ENCODE results near the gene NOP58. TPM values are rescaled to one million over a fixed set of nuclear protein-coding genes. Genes with fewer than 3 reads are reported as not detected.

NOP58 gene
- total and polyA plus RNA-seq, 2 of the 8 experiments (the other 6 are each of a cell fraction or from before 2014, with no cell fraction given), result 41.5 to 133 TPM

DNA sequence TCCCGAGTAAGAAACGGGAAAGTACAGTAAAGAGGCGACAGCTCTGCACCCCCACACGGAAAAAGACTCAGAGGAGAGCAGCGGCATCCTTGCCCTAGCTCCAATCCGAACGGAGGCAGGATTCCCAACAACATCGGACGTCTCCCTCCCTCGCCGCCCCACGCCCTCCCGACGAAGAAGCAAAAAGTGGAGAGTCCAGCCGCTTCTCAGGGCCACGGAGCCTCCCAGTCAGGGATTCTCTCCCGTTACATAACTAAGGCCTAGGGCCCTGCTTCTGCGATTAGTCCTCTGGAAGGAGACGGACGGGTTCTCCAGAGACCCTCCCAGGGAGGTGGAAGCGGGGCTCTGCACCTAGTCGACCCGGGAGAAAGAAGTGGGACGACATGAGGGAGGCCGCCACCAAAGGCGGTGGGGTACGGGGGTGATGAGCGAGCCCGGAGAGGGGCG is 27.8 kb upstream of the NOP58 start:
- POLR2A ChIA-PET (ENCODE audit: partially characterized antibody), result interaction anchor here (0.6 to 5.5 kb wide), 16 partner anchors 10 to 597 kb away, joined by 3 to 126 read pairs (median 4); partner anchors contain the start of gene NOP58
- Histone ChIP-seq H3K56ac (replicated peaks; ENCODE audit: insufficient read length, low read depth, low read length) (peak overlapping the region; percentile 93), H4K91ac (replicated peaks; ENCODE audit: insufficient read length, low read length) (peak overlapping the region; percentile 77), H3K9me3 (ENCODE audit: insufficient read depth in 2 of 2, low read depth in 1 of 2, low read length in 1 of 2) (no peaks in the 10 kb centered on the region), H3K23me2 (ENCODE audit: low read depth, low read length) (peaks cover 3% of the 10 kb centered on the region), H3K79me2 (ENCODE audit: control insufficient read depth in 1 of 2, insufficient read depth in 2 of 2, low read length in 2 of 2) (peaks cover 28 to 52% of the 10 kb centered on the region in 2 experiments), H2BK15ac (ENCODE audit: low read length) (no peak overlapping the region), H2AK5ac (ENCODE audit: low read depth, low read length) (peak overlapping the region; percentile 70; the same call in 1 of the 2 replicates), H3K27me3 (replicated peaks in 1 of 4; ENCODE audit: control insufficient read depth in 3 of 4, extremely low read depth in 1 of 4, insufficient read depth in 3 of 4, low read length in 3 of 4) (no peaks in the 10 kb centered on the region), H2BK5ac (ENCODE audit: low read depth, low read length) (peak overlapping the region; percentile 98), H2BK12ac (ENCODE audit: low read depth, low read length) (peak overlapping the region; percentile 79), H2BK20ac (ENCODE audit: low read length) (peak overlapping the region; percentile 13; the same call in 1 of the 2 replicates), H3K4me3 (ENCODE audit: extremely low read depth in 1 of 4, insufficient read depth in 2 of 4, low read depth in 3 of 4, low read length in 4 of 4) (peak overlapping the region; percentile 81 to 99 (median 98)), H4K20me1 (replicated peaks in 1 of 2; ENCODE audit: control insufficient read depth in 1 of 2, insufficient read depth in 2 of 2, low read length in 2 of 2) (peaks cover 6 to 12% of the 10 kb centered on the region in 2 experiments), H3K4me1 (replicated peaks in 1 of 4; ENCODE audit: control insufficient read depth in 3 of 4, insufficient read depth in 4 of 4, low read length in 3 of 4) (peaks cover 0 to 3% (median 0%) of the 10 kb centered on the region in 4 experiments; a peak in 3 of 7 replicates), H3K14ac (ENCODE audit: insufficient read length) (no peak overlapping the region), H3K9ac (replicated peaks in 1 of 4; ENCODE audit: extremely low read depth in 1 of 4, low read depth in 3 of 4, low read length in 3 of 4) (peak overlapping the region; percentile 82 to 95 (median 94)), H3K79me1 (ENCODE audit: low read depth, low read length) (no peaks in the 10 kb centered on the region), H4K8ac (ENCODE audit: extremely low read depth, insufficient read depth, low read length) (peak overlapping the region; percentile 99), H3K23ac (ENCODE audit: insufficient read length) (no peak overlapping the region), H4K5ac (ENCODE audit: insufficient read length, low read depth, low read length) (peak overlapping the region; percentile 91), H2BK120ac (replicated peaks; ENCODE audit: low read depth, low read length) (no peak overlapping the region), H3K4ac (replicated peaks; ENCODE audit: insufficient read length, low read depth, low read length) (peak overlapping the region; percentile 73), H3K18ac (ENCODE audit: extremely low read depth, low read length) (peak overlapping the region; percentile 51; the same call in 1 of the 2 replicates), H2AFZ (ENCODE audit: low read length) (no peak overlapping the region), H3K4me2 (ENCODE audit: insufficient read depth in 1 of 2, low read depth in 2 of 2, low read length in 2 of 2) (peak overlapping the region; percentile 73 to 86), H3K27ac (ENCODE audit: low read depth, low read length) (peak overlapping the region; percentile 96), H3K36me3 (ENCODE audit: control insufficient read depth in 2 of 4, insufficient read depth in 4 of 4, low read length in 3 of 4) (peaks cover 0 to 10% (median 0%) of the 10 kb centered on the region in 4 experiments; a peak in 1 of 8 replicates)
- 1% methylated on average over 30 of the region's 30 CpGs; no CpG with 5 or more reads in 1 of the 2 experiments for WGBS, 2 experiments (ENCODE audit: extremely low coverage in 1 of 2, insufficient coverage in 1 of 2, insufficient read length in 1 of 2, insufficient replicate concordance in 2 of 2, low coverage in 1 of 2, low lambda C conversion rate in 2 of 2, missing lambda C conversion rate in 1 of 2)
- no peak for DNase-seq (ENCODE audit: low read depth in 1 of 2, low spot score in 2 of 2)
- CTCF ChIA-PET (ENCODE audit: partially characterized antibody), result interaction anchor here (1.7 kb wide), 1 partner anchor 32 kb away, joined by 5 read pairs; no protein-coding TSS in a partner anchor
- FAIRE-seq, result no peak
- TF ChIP-seq TCF12 (IDR thresholded peaks at IDR 0.05; ENCODE audit: low read depth, low read length) (no peak), POU5F1 (IDR thresholded peaks at IDR 0.05; ENCODE audit: low read depth, low read length) (no peak), POLR2A (IDR thresholded peaks at IDR 0.05; ENCODE audit: control extremely low read depth in 1 of 2, low read depth in 2 of 2, low read length in 2 of 2) (peak in 1 of 2 experiments; percentile 70; a peak in 2 of 3 replicates), RFX5 (IDR thresholded peaks at IDR 0.05; ENCODE audit: borderline replicate concordance, low read depth, low read length) (no peak), KDM1A (IDR thresholded peaks at IDR 0.05; ENCODE audit: borderline replicate concordance, low read length) (no peak), TAF1 (IDR thresholded peaks at IDR 0.05; ENCODE audit: low read depth, low read length) (peak; percentile 72; the same call in 1 of the 2 replicates), FOSL1 (IDR thresholded peaks at IDR 0.05; ENCODE audit: insufficient read depth, low read depth, low read length) (no peak), PHF8 (conservative IDR thresholded peaks at IDR 0.05; ENCODE audit: low read depth, low read length) (peak; percentile 33; the same call in 1 of the 2 replicates), TBP (IDR thresholded peaks at IDR 0.05; ENCODE audit: low read depth, low read length) (peak; percentile 53), SIX5 (IDR thresholded peaks at IDR 0.05; ENCODE audit: low read depth, low read length) (no peak), SUZ12 (IDR thresholded peaks at IDR 0.05; ENCODE audit: low read length) (no peak), ATF3 (IDR thresholded peaks at IDR 0.05; ENCODE audit: insufficient read depth, low read depth, low read length) (no peak), SIRT6 (IDR thresholded peaks at IDR 0.05; ENCODE audit: low read length) (no peak), YY1 (IDR thresholded peaks at IDR 0.05; ENCODE audit: low read depth, low read length) (no peak)

All from H1 (cell line).